GM12892 (cell line): ENCODE results near the gene RIBC2.
"Not testable (repeated sequence)": the region's sequence is repeated elsewhere in the genome, so short reads cannot be mapped to it uniquely, and the experiment has no call there.

Experiments
- DNase-seq: peaks from one replicate; pipeline ENCODE4 v3.0.0; 2011; ENCODE audit not compliant: insufficient read length
- FAIRE-seq: peaks from 2 replicates; lab custom pipeline; 2011; peaks lifted over from hg19 to GRCh38; lab: Jason Lieb, UNC
- POLR2A ChIP-seq: IDR thresholded peaks from 2 replicates; pipeline ENCODE4 v1.6.1; 2011; ENCODE audit warnings: low read depth, low read length, control low read depth
- POLR2AphosphoS5 ChIP-seq: IDR thresholded peaks from 2 replicates; pipeline ENCODE4 v1.6.1; 2011; ENCODE audit warnings: low read depth, low read length, control low read depth
- TAF1 ChIP-seq: IDR thresholded peaks from 2 replicates; pipeline ENCODE4 v1.6.1; 2011; ENCODE audit warnings: low read depth, mild to moderate bottlenecking, control low read depth, low read length, borderline replicate concordance

RIBC2 gene

GRCh38 chr22:45451972-45452371, 38.5 kb downstream of the RIBC2 start:
- no peak for DNase-seq
- FAIRE-seq = no peak
- no peak for TF ChIP-seq POLR2A
- TF ChIP-seq POLR2AphosphoS5 = no peak
- no peak for TF ChIP-seq TAF1

GRCh38 chr22:45452565-45453379, 39.3 kb downstream of the RIBC2 start:
- DNase-seq (no peak), FAIRE-seq (no peak)
- TF ChIP-seq POLR2AphosphoS5 (no peak), POLR2A (no peak), TAF1 (no peak)

GRCh38 chr22:45453764-45454163, 40.3 kb downstream of the RIBC2 start:
- TF ChIP-seq POLR2A (no peak), TAF1 (no peak), POLR2AphosphoS5 (no peak)
- FAIRE-seq = no peak

GRCh38 chr22:45454275-45454674, 40.8 kb downstream of the RIBC2 start:
- DNase-seq = no peak
- no peak for FAIRE-seq
- no peak for TF ChIP-seq TAF1
- no peak for TF ChIP-seq POLR2AphosphoS5
- no peak for TF ChIP-seq POLR2A

More at GRCh38 chr22:45453764-45454163, 40.3 kb downstream of the RIBC2 start:
- DNase-seq = no peak

- no peak for FAIRE-seq
- no peak for DNase-seq
- no peak for TF ChIP-seq POLR2AphosphoS5
- TF ChIP-seq TAF1 = no peak
- TF ChIP-seq POLR2A = no peak
These were observed 41.7 kb downstream of the RIBC2 start for GRCh38 chr22:45455212-45455611.

- no peak for FAIRE-seq
- no peak for DNase-seq
- TF ChIP-seq TAF1 (no peak), POLR2AphosphoS5 (no peak), POLR2A (no peak)
These were observed 42.1 kb downstream of the RIBC2 start for GRCh38 chr22:45455621-45456020.

DNA sequence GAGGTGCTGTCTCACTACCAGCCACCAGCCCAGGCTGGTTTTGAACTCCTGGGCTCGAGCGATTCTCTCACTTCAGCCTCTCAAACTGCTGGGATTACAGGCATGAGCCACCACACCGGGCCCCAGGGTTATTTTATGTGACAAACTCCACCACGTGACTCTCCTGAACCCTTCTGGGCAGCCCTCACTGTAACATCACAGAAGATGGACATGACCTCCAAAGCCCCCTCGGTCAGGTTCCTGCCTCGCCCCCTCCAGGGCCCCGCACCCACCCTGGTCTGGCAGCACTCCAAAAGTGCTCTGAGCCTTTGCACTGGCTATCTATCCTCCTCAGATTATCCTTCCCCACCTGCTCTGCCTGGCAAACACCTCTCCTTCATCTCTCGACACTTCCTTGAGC, 43.3 kb downstream of the RIBC2 start:
- DNase-seq (no peak), FAIRE-seq (no peak)

DNA sequence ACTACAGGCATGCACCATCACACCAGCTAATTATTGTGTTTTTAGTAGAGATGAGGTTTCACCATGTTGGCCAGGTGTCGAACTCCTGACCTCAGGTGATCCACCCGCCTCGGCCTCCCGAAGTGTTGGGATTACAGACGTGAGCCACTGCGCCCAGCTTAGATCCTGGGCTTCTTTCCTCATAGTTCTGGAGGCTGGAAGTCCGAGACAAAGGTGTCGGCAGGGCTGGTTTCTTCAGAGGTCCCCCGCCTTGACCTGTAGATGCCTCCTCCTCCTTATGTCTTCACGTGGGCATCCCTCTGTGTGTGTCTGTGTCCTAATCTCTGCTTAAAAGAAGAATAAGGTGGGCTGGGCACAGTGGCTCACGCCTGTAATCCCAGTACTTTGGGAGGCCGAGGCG, 45.0 kb downstream of the RIBC2 start:
- TF ChIP-seq POLR2AphosphoS5 (no peak), POLR2A (no peak), TAF1 (no peak)
- FAIRE-seq (no peak), DNase-seq (no peak)

More for the DNA sequence above, 43.3 kb downstream of the RIBC2 start:
- TF ChIP-seq POLR2AphosphoS5 (no peak), POLR2A (no peak), TAF1 (no peak)

- TF ChIP-seq POLR2AphosphoS5 = no peak
- no peak for TF ChIP-seq TAF1
- no peak for TF ChIP-seq POLR2A
- no peak for FAIRE-seq
- DNase-seq = no peak
These were observed 45.7 kb downstream of the RIBC2 start for GRCh38 chr22:45459235-45459634.

GRCh38 chr22:45460288-45461109, 47.0 kb downstream of the RIBC2 start:
- TF ChIP-seq TAF1 (no peak), POLR2AphosphoS5 (no peak), POLR2A (no peak)
- DNase-seq = no peak
- no peak for FAIRE-seq

DNA sequence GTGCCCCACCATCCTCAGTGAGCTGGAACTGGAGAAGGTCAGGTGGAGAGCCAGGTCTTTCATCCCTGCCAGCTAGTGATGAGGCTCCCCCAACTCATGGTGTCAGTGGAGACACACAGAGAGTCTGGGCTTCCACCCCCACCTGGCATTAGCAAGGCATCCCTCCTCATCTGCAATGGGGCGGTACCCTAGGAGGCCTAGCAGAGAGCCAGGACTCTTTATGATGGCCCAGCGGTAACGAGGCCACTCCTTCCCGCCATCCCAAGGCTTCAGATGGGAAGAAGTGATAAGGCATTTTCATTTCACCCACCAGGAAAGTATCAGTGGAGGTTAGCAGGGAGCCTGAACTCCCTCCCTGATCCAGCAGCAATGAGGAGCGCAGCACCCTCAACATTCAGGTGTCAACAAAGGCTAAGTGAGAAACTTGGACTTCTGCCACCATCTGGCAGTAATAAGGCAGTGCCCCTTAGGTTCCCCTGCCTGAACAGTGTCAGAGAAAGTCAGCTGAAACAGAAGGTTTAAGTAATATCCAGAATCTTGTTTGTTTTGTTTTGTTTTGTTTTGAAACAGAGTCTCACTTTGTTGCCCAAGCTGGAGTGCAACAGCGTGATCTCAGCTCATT, 48.7 kb downstream of the RIBC2 start:
- DNase-seq (no peak), FAIRE-seq (no peak)
- TF ChIP-seq POLR2A (no peak), TAF1 (no peak), POLR2AphosphoS5 (no peak)

DNA sequence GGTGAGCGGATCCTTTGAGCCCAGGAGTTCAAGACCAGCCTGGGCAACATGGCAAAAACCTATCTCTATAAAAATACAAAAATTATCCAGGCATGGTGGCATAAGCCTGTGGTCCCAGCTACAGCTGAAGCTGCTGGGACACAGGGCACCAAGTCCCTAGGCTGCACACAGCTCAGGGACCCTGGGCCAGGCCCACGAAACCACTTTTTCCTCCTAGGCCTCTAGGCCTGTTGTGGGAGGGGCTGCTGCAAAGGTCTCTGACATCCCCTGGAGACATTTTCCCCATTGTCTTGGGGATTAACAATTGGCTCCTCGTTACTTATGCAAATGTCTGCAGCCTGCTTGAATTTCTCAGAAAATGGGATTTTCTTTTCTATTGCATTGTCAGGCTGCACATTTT, 50.2 kb downstream of the RIBC2 start:
- FAIRE-seq, DNase-seq: not testable (repeated sequence)
